ENCODE results near the gene RBPJ.
"Not testable (repeated sequence)": the region's sequence is repeated elsewhere in the genome, so short reads cannot be mapped to it uniquely, and the experiment has no call there.

The RBPJ gene

GRCh38 chr4:26377328-26378311 lies 56.8 kb downstream of the RBPJ start:
- no peak for ATAC-seq

DNA sequence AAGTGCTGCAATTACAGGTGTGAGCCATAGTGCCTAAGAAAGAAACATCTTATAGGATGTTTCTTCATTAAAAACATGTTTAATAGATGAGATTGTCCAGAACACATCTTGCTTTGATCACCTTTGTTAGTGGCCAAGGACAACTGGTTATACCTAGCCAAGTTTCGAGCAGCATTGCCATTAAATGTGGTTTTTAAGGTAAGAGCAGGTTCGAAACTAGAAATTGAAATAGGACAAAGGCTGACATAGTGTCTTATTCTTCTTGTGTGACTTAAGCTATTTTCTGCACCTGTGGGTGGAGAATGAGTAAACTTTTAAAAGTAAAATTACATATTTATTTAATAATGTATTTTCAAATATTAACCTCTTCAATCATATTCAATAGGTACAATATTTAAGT lies 59.0 kb downstream of the RBPJ start:
- no peak for ATAC-seq

DNA sequence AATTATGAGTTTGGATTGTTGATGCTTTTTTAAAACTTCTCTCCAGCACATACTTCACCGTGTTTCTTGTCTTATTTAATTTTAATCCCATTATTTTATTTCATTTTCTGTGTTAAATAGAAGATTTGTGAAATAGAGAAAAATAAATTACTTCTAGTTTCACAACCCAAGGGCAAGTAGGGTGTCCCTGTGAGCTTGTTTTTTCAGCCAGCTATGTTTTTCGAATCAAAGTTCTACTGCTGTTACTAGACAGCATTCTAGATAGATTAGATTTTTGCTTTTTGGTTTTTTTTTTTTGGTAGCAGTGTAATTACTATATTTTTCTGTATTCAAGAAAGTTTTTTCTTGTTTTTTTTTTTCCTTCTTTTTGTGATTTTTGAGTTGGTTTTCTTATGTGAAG lies 59.9 kb downstream of the RBPJ start:
- ATAC-seq: no peak

GRCh38 chr4:26384380-26385057 lies 63.7 kb downstream of the RBPJ start:
- ATAC-seq: no peak

DNA sequence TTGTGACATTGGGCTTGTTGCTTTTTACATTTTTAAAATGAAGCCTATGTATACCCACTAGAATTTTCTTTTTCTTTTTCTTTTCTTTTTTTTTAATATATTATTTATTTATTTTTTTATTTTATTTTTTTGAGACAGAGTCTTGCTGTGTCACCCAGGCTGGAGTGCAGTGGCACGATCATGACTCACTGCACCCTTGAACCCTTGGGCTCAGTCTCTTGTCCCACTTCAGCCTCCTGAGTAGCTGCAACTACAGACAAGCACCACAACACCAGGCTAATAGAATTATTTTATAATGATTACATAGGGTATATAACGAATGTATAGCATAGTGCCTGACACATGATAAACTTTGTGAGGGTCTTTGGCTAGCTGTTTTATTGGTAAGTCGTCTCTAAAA lies 64.9 kb downstream of the RBPJ start:
- no peak for ATAC-seq

DNA sequence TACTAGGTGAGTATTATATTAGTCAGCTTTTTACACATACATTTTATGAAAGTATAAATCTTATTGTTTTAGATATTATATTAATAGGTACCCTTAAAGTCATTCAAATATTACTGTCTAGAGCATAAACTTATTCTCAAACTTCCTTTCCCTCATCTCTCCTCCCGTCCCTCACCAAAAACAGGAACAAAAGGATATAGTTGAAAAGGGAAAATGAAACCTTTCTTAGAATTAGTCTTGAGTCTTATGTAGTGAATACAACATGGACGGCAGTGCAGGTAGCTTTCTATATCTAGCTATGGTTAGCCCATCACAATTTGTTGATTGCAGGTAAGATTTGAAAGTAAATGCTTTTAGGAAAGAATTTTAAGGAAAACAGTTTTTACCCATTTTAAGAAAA lies 65.6 kb downstream of the RBPJ start:
- ATAC-seq: peak; percentile 28 to 38

GRCh38 chr4:26388671-26389070 lies 67.9 kb downstream of the RBPJ start:
- ATAC-seq: no peak

DNA sequence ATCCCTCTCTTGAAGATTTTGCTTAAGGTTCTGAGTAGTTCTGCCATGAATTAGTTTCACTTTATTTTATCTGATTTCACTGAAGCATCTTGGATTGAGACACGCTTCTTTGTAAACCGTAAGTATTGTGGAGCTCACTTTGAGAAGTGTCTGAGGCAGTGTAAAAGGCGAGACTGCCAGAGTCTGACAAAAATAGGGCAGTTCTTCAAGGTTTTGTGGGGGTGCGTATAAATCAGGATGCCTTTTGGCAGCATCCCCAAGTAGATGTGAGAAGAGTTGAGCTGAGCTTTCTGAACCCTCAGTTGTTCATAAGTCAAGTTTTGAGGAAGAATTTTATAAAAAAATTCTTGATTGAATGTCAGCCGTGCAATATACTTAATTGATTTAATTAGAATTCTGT lies 76.3 kb downstream of the RBPJ start:
- ATAC-seq: no peak

DNA sequence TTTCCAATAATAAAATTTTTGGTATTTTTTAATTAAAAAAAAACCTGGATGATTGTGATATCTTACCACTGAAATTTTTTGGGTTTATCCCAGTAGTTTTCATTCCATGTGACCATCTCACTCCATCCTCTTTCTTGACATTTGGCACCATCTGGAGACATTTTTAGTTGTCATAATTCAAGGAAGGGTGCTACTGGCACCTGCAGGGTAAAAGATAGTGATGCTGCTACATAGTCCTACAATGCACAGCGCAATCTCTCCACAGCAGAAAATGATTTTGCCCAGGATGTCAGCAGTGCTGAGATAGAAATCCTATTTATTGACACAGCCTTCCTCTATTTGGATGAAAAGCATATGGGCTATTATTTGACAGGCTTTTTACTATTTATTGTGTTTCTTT lies 79.3 kb downstream of the RBPJ start:
- ATAC-seq: no peak

- not testable (repeated sequence) for ATAC-seq
These were observed 81.2 kb downstream of the RBPJ start for GRCh38 chr4:26402017-26402416.

DNA sequence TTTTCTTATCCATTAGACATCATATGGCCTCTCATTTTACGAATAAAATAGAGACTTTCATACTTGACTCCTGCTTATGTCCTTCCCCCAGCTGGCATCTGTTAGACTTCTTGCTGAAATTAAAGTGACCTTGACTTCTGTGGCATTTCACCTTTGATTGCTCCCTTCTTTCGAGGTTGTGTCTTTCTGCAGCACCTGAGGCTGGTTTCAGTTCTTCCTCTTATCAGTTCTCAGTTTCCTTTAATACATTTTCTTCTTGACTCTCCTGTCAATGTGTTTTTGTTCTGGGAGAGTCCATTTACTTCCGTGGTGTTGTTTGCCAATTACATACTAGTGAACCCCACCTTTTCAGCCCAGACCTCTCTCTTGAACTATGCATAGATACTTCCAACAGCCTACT lies 81.6 kb downstream of the RBPJ start:
- ATAC-seq: no peak

GRCh38 chr4:26404743-26405206 lies 84.0 kb downstream of the RBPJ start:
- no peak for ATAC-seq

GRCh38 chr4:26406346-26406975 lies 85.6 kb downstream of the RBPJ start:
- ATAC-seq: no peak

- ATAC-seq: no peak
These were observed 86.7 kb downstream of the RBPJ start for GRCh38 chr4:26407476-26407875.

GRCh38 chr4:26410385-26411293 lies 89.8 kb downstream of the RBPJ start:
- peak in 1 of 2 donors; percentile 69 for ATAC-seq

- ATAC-seq: no peak
These were observed 91.9 kb downstream of the RBPJ start for GRCh38 chr4:26412381-26413372.

- no peak for ATAC-seq
These were observed 92.8 kb downstream of the RBPJ start for GRCh38 chr4:26413582-26413981.

DNA sequence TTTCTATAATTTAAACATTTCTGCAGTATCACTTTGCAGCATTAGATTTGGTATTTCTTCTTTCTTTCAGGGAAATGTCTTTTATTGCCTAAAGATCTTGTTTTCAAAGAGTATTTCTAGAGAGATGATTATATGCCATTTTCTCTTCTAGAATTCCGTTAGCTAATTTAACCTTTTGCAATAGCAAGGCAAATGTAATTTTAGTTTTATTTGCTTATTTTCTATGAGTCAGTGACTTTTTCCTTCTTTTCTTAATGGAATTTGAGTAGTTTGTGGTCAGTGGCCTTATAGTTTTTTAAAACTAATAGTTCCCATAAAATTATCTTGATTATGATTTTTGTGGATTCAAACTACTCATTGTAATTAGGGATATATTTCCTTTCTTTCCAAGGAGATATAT lies 97.3 kb downstream of the RBPJ start:
- ATAC-seq: no peak

DNA sequence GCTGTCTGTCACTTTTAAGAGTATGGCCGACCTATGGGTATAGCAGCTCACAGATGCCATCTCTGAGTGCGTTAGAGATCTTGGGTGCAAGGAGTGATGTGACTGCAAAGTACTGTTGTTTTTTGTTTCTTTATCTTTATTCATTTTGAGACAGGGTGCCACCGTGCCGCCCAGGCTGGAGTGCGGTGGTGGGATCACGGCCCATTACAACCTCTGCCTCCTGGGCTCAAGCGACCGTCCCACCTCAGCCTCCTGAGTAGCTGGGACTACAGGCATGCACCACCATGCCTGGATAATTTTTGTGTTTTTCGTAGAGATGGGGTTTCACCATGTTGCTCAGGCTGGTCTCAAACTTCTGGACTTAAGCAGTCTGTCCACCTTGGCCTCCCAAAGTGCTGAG lies 98.0 kb downstream of the RBPJ start:
- ATAC-seq: no peak

GRCh38 chr4:26420438-26420837 lies 99.6 kb downstream of the RBPJ start:
- ATAC-seq: no peak

DNA sequence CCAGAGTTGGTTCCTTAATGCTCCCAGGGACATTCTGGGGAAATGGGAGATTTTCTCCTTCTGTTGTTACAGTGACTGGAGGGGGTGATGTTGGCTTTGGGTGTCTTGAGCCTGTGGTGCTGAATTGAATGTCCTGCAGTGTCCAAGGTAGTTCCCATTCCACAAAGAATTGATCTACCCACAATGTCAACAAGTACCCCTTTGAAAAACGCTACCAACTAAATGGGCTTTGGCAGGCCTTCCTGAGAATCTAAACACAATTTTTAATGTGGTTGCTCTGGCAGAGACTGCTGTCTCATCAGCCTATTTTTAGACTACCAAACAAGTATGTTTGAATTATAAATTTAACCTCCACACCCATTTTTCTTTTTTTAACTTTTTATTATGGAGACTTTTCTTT lies 100.1 kb downstream of the RBPJ start:
- no peak for ATAC-seq

All from activated CD4-positive, CD25-positive, alpha-beta regulatory T cell treated with anti-CD3 and anti-CD28 coated beads, Interleukin-2, amount 50 U/mL, for 24 hours (primary cell).